SK-N-MC (cell line): ENCODE results near the gene AP5B1.

Experiments
- EZH2 ChIP-seq: fragments of 200-600 bp; sonication (generic); IDR thresholded peaks from one replicate; pipeline ENCODE4 v1.6.1; 2017; ENCODE audit warnings: antibody characterized with exemption
- POLR2AphosphoS5 ChIP-seq: IDR thresholded peaks from 2 replicates; pipeline ENCODE4 v1.6.1; 2012; ENCODE audit warnings: mild to moderate bottlenecking, low read depth, low read length, borderline replicate concordance

- TF ChIP-seq POLR2AphosphoS5 (no peak), EZH2 (no peak)
Observed at GRCh38 chr11:65727865-65728264, 52.9 kb downstream of the AP5B1 start.
